GM19043 (cell line): ENCODE data around the gene FGFR3.

Experiments
- ATAC-seq: cut with Tn5 transposase; IDR thresholded peaks from one replicate; pipeline ENCODE4 v1.9.1; 2021; ENCODE audit warnings: low read depth; ENCODE audit not compliant: unreplicated experiment

Gene FGFR3

DNA sequence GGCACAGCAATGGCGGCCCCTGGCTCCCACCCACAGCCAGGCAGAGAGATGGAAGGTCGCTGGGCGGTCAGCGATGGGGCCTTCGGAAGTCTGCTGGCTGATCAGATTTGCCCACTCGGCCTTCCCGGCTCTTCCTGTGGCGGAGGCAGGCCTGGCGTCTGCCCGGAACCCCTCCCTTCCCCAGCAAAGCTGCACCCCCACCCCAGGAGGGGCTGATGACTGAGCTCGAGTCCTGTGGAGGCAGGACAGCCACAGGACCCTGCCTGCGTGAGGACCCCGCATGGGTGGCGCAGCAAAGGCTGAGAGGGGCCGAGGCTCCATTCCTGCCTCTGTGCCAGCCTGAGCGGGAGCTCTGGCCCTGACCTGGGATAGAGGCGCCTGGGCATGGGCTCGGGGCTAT is 37.0 kb upstream of the FGFR3 start:
- no peak for ATAC-seq

- ATAC-seq, result no peak
Observed at GRCh38 chr4:1756893-1757779, 36.0 kb upstream of the FGFR3 start.

GRCh38 chr4:1757836-1758235 is 35.3 kb upstream of the FGFR3 start:
- no peak for ATAC-seq

DNA sequence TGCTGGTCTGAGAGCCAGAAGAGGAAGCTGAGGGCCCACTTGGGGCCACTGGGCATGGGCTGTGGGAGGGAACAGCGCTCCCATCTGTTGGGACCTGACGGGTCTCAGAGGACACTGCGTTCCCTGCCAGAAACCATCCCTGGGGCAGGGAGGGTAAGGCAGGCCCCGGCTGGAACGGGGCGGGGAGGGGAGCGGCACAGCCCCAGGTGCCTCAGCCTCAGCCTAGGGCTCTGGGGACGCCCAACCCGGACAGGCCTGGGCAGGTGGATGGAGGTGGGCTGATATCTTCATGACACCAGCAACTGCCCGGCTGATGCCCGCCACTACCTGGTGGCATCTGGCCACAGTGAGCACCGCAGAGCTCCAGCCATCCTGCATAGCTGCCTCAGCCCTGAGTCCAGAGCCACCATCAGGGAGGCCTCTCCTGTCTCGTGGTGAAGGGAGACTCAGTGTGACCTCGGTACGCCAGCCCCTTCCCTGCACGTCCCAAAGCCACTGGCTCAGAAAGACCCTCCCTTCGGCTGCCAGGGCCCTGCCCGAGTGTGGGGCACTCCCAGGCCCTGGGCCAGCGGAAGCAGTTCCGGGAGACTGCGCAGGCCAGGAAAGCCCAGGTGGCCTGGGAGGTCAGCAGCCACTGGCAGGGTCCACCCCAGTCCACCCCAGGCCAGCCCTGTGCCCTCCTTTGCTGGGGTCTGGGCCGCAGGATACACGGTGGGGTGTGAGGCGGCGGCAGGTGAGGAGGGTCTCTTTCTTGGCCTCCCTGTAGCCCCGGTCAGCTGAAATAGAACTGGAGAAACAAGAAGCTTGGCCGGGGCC is 34.6 kb upstream of the FGFR3 start:
- no peak for ATAC-seq

- ATAC-seq, result no peak
Observed at GRCh38 chr4:1759170-1759817, 33.8 kb upstream of the FGFR3 start.

DNA sequence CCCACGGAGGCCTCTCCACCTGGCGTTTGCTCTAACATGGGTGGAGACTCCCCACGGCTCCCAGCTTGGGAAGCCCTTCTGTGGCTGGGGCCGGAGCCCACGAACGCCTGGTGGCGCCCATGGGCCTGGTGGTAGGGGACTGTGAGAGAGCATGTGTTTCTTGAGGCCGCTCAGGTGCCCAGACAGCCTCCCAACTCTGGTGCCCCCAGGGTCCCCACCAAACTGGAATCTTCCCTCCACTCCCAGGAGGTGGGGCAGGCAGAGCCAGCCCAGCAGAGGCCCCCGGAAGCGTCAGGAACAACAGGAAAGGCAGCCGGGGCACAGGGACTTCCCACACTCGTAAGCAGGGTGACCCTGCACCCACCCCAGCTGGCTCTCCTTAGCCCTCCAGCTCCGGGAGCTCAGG is 33.3 kb upstream of the FGFR3 start:
- ATAC-seq, result no peak

DNA sequence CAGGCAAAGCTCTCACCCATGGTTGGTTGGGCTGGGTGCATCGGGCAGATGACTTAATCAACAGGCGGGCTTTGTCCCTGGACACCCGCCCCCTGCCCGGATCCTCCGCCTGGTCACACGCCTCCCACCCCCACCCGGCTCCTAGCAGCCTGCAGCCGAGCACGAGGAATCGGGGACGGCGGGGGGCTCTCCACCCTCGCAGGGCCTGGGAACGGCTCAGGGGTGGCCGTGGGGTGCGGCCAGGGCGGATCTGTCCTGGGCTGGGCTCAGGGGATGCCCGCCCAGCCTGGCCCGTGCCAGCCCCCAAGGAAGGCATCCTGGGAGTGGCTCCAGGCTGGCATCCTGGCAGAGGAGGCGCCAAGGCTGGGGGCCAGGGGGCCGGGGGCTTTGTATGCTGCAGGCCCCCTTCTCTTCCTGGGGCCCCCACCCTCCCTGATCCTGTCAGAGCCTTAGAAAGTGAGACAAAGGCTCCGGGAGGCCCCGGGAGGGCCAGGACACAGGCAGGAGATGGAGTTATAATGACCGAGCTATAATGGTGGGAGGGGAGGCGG is 32.5 kb upstream of the FGFR3 start:
- no peak for ATAC-seq

DNA sequence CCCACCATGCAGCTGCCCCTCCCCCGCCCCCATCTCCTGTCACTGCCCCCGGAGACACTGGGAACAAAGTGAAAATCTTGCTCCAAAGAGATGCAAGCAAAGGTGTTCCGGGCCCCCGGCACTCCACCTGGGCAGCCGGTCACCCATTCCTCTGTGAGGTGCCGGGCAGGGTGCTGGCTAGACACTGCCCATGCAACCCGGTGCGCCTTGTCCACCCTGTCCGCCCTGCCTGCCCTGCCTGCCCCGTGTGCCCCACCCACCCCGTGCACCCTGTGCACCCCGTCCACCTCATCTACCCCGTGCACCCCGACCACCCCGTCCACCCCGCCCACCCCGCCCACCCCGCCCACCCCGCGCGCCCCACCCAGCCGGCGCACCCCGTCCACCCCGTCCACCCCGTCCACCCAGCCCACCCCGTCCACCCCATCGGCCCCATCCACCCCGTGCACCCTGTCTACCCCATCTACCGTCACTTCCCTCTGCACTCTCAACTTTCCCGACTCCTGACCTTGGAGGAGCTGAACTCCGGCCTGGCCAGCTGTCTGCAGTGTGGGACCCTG is 31.9 kb upstream of the FGFR3 start:
- ATAC-seq, result no peak

GRCh38 chr4:1762264-1763010 is 30.7 kb upstream of the FGFR3 start:
- ATAC-seq, result no peak

GRCh38 chr4:1763070-1763549 is 30.0 kb upstream of the FGFR3 start:
- ATAC-seq, result no peak

DNA sequence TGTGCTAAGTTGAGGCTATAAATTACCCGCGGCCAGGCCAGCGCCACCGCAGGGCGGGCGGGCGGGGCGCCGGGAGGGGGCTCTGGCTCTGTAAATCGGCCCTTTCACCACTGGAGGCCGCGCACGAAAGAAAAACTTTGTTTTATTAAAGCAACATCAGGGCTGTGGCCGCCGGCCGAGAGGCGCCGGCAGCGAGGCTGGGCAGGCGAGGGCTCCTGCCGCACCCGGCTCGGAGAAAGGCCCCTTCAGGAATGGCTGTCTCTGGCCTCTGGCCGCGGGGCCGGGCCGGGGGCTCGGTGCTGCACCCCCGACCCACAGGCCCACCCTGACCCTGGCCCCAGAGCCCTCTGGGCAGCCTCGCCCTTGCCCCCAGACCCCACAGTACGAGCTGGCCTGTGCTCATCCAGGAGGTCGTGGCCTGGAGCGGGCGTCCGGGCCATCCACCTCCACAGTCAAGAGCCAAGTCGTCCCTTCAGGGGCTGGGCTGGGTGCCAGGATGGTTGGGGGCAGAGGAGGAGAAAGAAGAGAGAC is 29.5 kb upstream of the FGFR3 start:
- ATAC-seq, result no peak

GRCh38 chr4:1764670-1765069 is 28.4 kb upstream of the FGFR3 start:
- ATAC-seq, result no peak

DNA sequence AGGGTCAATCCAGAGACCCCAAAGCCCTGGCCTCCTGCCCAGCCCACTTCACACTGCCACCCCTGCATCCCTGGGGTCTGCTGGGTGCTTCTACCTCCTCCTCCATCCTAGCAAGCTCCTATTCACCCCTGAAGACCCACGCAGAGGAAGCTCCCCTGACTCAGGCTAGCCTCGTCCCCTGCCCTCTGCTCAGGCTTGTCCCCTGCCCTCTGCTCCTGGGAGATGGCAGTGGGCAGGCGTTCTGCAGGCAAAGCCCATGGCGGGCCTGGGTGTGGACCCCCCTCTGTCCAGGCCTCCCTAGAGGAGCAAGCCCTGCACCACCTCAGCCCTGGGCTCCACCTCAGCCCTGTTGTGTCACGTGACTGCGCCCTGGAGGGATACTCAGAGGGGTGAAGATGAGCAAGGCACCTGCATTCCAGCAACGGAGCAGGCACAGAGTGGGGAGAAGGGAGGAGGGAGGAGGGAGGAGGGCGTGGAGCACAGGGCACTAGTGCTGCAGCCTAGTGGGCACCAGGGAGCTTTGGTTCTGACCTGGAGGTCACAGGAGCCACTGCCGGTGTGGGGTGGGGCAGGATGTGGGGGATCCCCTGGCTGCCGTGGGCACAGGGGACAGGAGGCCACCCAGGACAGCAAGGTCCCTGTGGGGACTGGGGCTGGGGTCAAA is 27.6 kb upstream of the FGFR3 start:
- ATAC-seq, result no peak

GRCh38 chr4:1766106-1767060 is 26.7 kb upstream of the FGFR3 start:
- ATAC-seq, result no peak

GRCh38 chr4:1767061-1767769 is 25.9 kb upstream of the FGFR3 start:
- no peak for ATAC-seq

- ATAC-seq, result no peak
Observed at GRCh38 chr4:1767770-1768366, 25.2 kb upstream of the FGFR3 start.
